ENCODE data around the gene ASH1L. TPM values are rescaled to one million over a fixed set of nuclear protein-coding genes. Genes with fewer than 3 reads are reported as not detected.
A peak's percentile ranks its signal among the peaks of the same experiment; 100 is the strongest.

ASH1L gene
- total and polyA plus RNA-seq, 2 experiments from 2014 or later, result 14.5 to 30.6 TPM

DNA sequence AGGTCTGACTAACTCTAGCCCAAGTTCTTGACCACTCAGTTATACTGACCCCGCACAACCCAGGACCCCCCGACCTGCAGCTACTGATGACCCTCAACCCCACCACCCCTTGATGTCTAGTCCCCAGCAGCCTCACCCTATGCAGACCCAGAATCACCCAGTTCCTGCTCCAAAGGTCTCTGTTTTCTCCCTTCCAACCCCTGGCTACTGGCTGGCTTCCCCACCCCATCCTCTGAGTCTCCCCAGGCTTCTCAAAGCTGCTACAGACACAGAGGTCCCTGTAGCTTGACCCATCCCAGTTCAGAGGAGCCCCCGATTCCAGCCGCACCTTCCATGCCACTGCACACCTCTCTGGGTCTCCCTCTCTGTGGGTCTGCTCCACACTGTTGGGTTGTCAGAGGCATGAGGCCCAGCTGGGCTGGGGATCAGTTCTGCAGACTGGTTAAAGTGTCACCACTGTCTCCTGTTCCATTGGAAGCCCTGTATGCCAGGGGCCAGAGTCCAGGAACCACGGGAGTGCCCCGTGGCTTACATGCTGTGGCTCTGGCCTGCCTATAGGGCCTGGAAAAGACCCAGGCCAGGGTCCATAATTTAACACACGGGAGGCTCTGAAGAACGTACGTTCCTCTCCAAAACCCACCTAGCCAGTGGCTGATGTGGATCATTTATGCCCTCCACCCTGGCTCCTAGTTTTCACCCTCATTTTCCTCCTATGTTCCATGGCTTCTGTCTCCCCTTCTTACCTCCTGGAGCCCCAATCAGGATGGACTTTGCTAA, 261.9 kb downstream of the ASH1L start:
- 77% methylated on average over 9 of the region's 9 CpGs for WGBS (ENCODE audit: low lambda C conversion rate, missing lambda C conversion rate)
- peak; percentile 47 for DNase-seq (ENCODE audit: low spot score)
- H3K4me3 ChIP-seq, result no peak overlapping the region
- H3K9me3 ChIP-seq (ENCODE audit: low read depth), result no peaks in the 10 kb centered on the region
- H2AFZ ChIP-seq, result no peak overlapping the region
- no peak overlapping the region for H3K4me2 ChIP-seq
- H3K4me1 ChIP-seq (ENCODE audit: insufficient read depth), result peaks cover 6% of the 10 kb centered on the region
- TF ChIP-seq EZH2 (IDR thresholded peaks at IDR 0.05; ENCODE audit: borderline replicate concordance) (no peak), EZH2phosphoT487 (IDR thresholded peaks at IDR 0.05; ENCODE audit: low read depth, severe bottlenecking, unreplicated experiment) (no peak)
- TF ChIP-seq, protein P1, sequence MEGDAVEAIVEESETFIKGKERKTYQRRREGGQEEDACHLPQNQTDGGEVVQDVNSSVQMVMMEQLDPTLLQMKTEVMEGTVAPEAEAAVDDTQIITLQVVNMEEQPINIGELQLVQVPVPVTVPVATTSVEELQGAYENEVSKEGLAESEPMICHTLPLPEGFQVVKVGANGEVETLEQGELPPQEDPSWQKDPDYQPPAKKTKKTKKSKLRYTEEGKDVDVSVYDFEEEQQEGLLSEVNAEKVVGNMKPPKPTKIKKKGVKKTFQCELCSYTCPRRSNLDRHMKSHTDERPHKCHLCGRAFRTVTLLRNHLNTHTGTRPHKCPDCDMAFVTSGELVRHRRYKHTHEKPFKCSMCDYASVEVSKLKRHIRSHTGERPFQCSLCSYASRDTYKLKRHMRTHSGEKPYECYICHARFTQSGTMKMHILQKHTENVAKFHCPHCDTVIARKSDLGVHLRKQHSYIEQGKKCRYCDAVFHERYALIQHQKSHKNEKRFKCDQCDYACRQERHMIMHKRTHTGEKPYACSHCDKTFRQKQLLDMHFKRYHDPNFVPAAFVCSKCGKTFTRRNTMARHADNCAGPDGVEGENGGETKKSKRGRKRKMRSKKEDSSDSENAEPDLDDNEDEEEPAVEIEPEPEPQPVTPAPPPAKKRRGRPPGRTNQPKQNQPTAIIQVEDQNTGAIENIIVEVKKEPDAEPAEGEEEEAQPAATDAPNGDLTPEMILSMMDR (IDR thresholded peaks at IDR 0.05; ENCODE audit: poor library complexity), result no peak
- no peaks in the 10 kb centered on the region for H3K79me2 ChIP-seq
- peak overlapping the region; percentile 61 for H3K27ac ChIP-seq
- no peaks in the 10 kb centered on the region for H3K9me2 ChIP-seq (replicated peaks; ENCODE audit: insufficient read depth)
- no peaks in the 10 kb centered on the region for H4K20me1 ChIP-seq (ENCODE audit: insufficient read depth, poor library complexity, severe bottlenecking)
- no peaks in the 10 kb centered on the region for H3K36me3 ChIP-seq (replicated peaks; ENCODE audit: insufficient read depth, low read depth)
- peaks cover 20% of the 10 kb centered on the region for H3K27me3 ChIP-seq

DNA sequence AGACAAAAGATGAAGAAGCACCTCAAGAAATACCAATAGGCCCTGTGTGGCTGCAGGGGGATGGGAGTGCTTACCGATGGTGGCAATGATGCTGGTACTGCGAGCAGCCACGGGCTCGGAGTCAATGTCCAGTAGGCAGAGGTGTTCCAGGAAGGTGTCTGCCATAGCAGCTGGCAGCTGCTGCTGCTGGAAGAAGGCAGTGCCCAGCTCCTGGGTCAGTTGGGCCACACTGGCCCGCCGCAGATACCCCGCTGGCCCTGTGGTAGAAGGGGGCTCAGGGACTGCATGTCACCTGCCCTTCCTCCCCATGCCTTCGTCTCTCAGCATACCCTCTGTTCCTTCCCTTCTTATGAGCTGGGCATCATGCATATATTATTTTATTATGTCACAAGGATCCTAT, 262.6 kb downstream of the ASH1L start:
- Histone ChIP-seq H3K9me2 (replicated peaks; ENCODE audit: insufficient read depth) (no peaks in the 10 kb centered on the region), H3K4me3 (no peak overlapping the region), H2AFZ (no peak overlapping the region)

DNA sequence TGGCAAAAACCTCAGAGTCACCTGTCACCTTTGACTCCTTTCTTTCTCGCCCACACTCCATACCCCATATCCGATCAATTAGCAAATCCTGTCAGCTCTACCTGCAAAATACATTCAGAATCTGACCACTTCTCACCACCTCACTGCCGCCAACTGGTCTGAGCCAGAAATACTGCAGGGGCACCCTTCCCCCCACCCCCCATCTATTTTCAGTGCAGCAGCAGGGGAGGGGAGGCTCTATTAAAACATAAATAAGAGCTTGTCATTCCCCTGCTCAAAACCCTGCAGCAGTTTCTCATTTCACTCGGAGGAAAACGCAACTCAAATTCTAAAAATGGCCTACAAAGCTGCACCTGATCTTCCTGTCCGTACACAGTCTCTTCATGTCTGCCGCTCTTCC, 265.2 kb downstream of the ASH1L start:
- Histone ChIP-seq H3K9me3 (ENCODE audit: low read depth) (no peaks in the 10 kb centered on the region), H4K20me1 (ENCODE audit: insufficient read depth, poor library complexity, severe bottlenecking) (no peaks in the 10 kb centered on the region), H3K27ac (no peak overlapping the region), H3K27me3 (peaks cover 45% of the 10 kb centered on the region), H3K9me2 (replicated peaks; ENCODE audit: insufficient read depth) (no peaks in the 10 kb centered on the region), H3K79me2 (no peaks in the 10 kb centered on the region), H3K4me3 (no peak overlapping the region), H2AFZ (no peak overlapping the region), H3K36me3 (replicated peaks; ENCODE audit: insufficient read depth, low read depth) (no peaks in the 10 kb centered on the region), H3K4me2 (no peak overlapping the region), H3K4me1 (ENCODE audit: insufficient read depth) (peaks cover 6% of the 10 kb centered on the region)
- no peak for DNase-seq (ENCODE audit: low spot score)
- no peak for TF ChIP-seq EZH2 (IDR thresholded peaks at IDR 0.05; ENCODE audit: borderline replicate concordance)
- no peak for TF ChIP-seq EZH2phosphoT487 (IDR thresholded peaks at IDR 0.05; ENCODE audit: low read depth, severe bottlenecking, unreplicated experiment)
- TF ChIP-seq, protein P1 (IDR thresholded peaks at IDR 0.05; ENCODE audit: poor library complexity), result no peak
- 84% methylated on average over 7 of the region's 7 CpGs for WGBS (ENCODE audit: low lambda C conversion rate, missing lambda C conversion rate)

More for the DNA sequence above, 262.6 kb downstream of the ASH1L start:
- 92% methylated on average over 8 of the region's 8 CpGs for WGBS (ENCODE audit: low lambda C conversion rate, missing lambda C conversion rate)
- Histone ChIP-seq H3K36me3 (replicated peaks; ENCODE audit: insufficient read depth, low read depth) (no peaks in the 10 kb centered on the region), H3K9me3 (ENCODE audit: low read depth) (no peaks in the 10 kb centered on the region), H4K20me1 (ENCODE audit: insufficient read depth, poor library complexity, severe bottlenecking) (no peaks in the 10 kb centered on the region), H3K27me3 (peaks cover 27% of the 10 kb centered on the region), H3K4me2 (no peak overlapping the region), H3K4me1 (ENCODE audit: insufficient read depth) (peaks cover 6% of the 10 kb centered on the region), H3K79me2 (no peaks in the 10 kb centered on the region), H3K27ac (no peak overlapping the region)
- TF ChIP-seq, protein P1 (IDR thresholded peaks at IDR 0.05; ENCODE audit: poor library complexity), result no peak
- no peak for TF ChIP-seq EZH2phosphoT487 (IDR thresholded peaks at IDR 0.05; ENCODE audit: low read depth, severe bottlenecking, unreplicated experiment)
- TF ChIP-seq EZH2 (IDR thresholded peaks at IDR 0.05; ENCODE audit: borderline replicate concordance), result no peak
- no peak for DNase-seq (ENCODE audit: low spot score)

All from hepatocyte (in vitro differentiated cells).